NCI-H2196 treated with DMSO at 0.1 percent for 48 hours (cell line): Measurements from ENCODE around the gene DMAC2L.
"Not testable (repeated sequence)": the region's sequence is repeated elsewhere in the genome, so short reads cannot be mapped to it uniquely, and the experiment has no call there.

Experiments
- DNase-seq: peaks from one replicate; lab custom pipeline; 2025; ENCODE audit not compliant: unreplicated experiment; lab: John Stamatoyannopoulos, UW

Gene DMAC2L

GRCh38 chr14:50353126-50353525 lies 41.0 kb downstream of the DMAC2L start:
- no peak for DNase-seq

GRCh38 chr14:50354527-50354926 lies 42.4 kb downstream of the DMAC2L start:
- DNase-seq: no peak

- DNase-seq: no peak
Measured at GRCh38 chr14:50355692-50356091, 43.6 kb downstream of the DMAC2L start.

- not testable (repeated sequence) for DNase-seq
Measured at GRCh38 chr14:50356283-50356682, 44.2 kb downstream of the DMAC2L start.

- DNase-seq: no peak
Measured at GRCh38 chr14:50357124-50357523, 45.0 kb downstream of the DMAC2L start.

GRCh38 chr14:50357753-50358395 lies 45.8 kb downstream of the DMAC2L start:
- DNase-seq: no peak

GRCh38 chr14:50359631-50360030 lies 47.5 kb downstream of the DMAC2L start:
- no peak for DNase-seq

GRCh38 chr14:50360093-50360492 lies 48.0 kb downstream of the DMAC2L start:
- no peak for DNase-seq

GRCh38 chr14:50360851-50361250 lies 48.7 kb downstream of the DMAC2L start:
- no peak for DNase-seq

GRCh38 chr14:50361473-50362403 lies 49.6 kb downstream of the DMAC2L start:
- DNase-seq: not testable (repeated sequence)

- no peak for DNase-seq
Measured at GRCh38 chr14:50362764-50363713, 50.9 kb downstream of the DMAC2L start.

- no peak for DNase-seq
Measured at GRCh38 chr14:50363714-50364111, 51.6 kb downstream of the DMAC2L start.

GRCh38 chr14:50364792-50365191 lies 52.7 kb downstream of the DMAC2L start:
- DNase-seq: no peak

- DNase-seq: not testable (repeated sequence)
Measured at GRCh38 chr14:50365572-50365971, 53.4 kb downstream of the DMAC2L start.

GRCh38 chr14:50366115-50366514 lies 54.0 kb downstream of the DMAC2L start:
- DNase-seq: no peak

GRCh38 chr14:50366589-50366988 lies 54.5 kb downstream of the DMAC2L start:
- no peak for DNase-seq

- no peak for DNase-seq
Measured at GRCh38 chr14:50371546-50371945, 59.4 kb downstream of the DMAC2L start.

- DNase-seq: no peak
Measured at GRCh38 chr14:50373959-50374358, 61.8 kb downstream of the DMAC2L start.

- no peak for DNase-seq
Measured at GRCh38 chr14:50375760-50376159, 63.6 kb downstream of the DMAC2L start.
